Activated CD8-positive, alpha-beta memory T cell treated with anti-CD3 and anti-CD28 coated beads, Interleukin-2, amount 50 U/mL, for 4 hours (primary cell): Measurements from ENCODE around the gene RBBP6.
"Not testable (repeated sequence)": the region's sequence is repeated elsewhere in the genome, so short reads cannot be mapped to it uniquely, and the experiment has no call there.

Experiments used
- DNase-seq: peaks from one replicate; pipeline ENCODE4 v3.0.0-alpha.2; 2020

The RBBP6 gene

DNA sequence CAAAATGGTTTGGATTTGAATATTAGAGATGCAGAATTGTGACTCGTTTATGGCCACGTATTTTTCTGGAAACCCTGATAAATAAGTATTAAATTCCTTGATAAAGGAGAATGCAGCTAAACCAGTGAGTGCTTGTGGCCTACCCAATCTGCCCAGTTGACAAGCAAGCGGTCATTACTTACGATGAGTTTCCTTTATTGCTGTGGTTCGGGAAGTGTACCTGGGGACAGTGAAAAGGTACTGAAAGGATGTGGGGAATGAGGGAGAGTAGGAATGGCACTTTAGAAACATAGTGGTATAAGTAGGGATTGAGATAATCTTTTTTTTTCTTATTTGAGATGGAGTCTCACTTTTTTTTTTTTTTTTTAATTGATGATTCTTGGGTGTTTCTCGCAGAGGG is 33.8 kb downstream of the RBBP6 start:
- no peak for DNase-seq

DNA sequence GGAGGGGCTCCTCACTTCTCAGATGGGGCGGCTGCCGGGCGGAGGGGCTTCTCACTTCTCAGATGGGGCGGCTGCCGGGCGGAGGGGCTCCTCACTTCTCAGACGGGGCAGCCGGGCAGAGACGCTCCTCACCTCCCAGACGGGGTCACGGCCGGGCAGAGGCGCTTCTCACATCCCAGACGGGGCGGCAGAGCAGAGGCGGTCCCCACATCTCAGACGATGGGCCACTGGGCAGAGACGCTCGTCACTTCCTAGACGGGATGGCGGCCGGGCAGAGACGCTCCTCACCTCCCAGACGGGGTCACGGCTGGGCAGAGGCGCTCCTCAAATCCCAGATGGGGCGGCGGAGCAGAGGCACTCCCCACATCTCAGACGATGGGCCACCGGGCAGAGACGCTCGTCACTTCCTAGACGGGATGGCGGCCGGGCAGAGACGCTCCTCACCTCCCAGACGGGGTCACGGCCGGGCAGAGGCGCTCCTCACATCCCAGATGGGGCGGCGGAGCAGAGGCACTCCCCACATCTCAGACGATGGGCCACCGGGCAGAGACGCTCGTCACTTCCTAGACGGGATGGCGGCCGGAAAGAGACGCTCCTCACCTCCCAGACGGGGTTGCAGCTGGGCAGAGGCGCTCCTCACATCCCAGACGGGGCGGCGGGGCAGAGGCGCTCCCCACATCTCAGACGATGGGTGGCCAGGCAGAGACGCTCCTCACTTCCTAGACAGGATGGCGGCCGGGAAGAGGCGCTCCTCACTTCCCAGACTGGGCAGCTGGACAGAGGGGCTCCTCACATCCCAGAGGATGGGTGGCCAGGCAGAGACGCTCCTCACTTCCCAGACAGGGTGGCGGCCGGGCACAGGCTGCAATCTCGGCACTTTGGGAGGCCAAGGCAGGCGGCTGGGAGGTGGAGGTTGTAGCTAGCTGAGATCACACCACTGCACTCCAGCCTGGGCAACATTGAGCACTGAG is 35.4 kb downstream of the RBBP6 start:
- not testable (repeated sequence) for DNase-seq

GRCh38 chr16:24575791-24576190 is 36.4 kb downstream of the RBBP6 start:
- DNase-seq = not testable (repeated sequence)

GRCh38 chr16:24577167-24577566 is 37.8 kb downstream of the RBBP6 start:
- no peak for DNase-seq

- DNase-seq = no peak
These were observed 41.3 kb downstream of the RBBP6 start for GRCh38 chr16:24580665-24581064.

GRCh38 chr16:24583494-24583893 is 44.1 kb downstream of the RBBP6 start:
- DNase-seq = no peak

GRCh38 chr16:24589997-24590396 is 50.6 kb downstream of the RBBP6 start:
- DNase-seq = no peak

GRCh38 chr16:24598777-24599437 is 59.5 kb downstream of the RBBP6 start:
- DNase-seq = no peak

DNA sequence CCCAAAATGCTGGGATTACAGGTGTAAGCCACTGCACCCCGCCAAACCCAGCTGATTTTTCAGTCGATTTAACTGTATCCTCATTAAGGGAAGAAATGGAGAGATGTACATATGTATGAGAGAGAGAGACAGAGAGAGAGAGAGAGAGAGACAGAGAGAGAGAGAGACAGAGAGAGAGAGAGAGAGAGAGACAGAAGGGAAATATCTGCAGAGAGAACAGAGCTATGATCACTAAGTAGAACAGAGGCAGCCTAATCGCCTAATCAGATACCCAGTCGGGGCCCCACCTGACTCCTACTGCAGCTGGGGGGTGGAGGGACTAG is 70.0 kb downstream of the RBBP6 start:
- no peak for DNase-seq

- no peak for DNase-seq
These were observed 70.5 kb downstream of the RBBP6 start for GRCh38 chr16:24609740-24610415.

DNA sequence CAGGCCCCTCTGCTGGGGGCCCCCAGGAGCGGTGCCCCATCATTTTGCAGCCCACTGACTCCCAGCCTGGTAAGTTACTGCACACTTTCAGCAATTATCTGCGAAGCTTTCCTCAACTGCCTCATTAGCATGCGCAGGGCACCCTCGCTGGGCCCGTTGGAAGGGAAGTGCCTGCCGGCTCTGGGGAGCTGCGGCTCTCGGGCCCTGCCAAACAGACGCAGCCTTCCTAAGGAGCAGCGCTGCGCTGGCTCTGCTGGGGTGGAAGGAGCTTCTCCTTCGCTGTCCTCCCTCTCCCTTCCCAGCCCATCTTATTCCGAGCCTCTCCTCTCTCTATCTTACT is 71.0 kb downstream of the RBBP6 start:
- DNase-seq = no peak

GRCh38 chr16:24611310-24611709 is 71.9 kb downstream of the RBBP6 start:
- DNase-seq = no peak

GRCh38 chr16:24612656-24613055 is 73.3 kb downstream of the RBBP6 start:
- DNase-seq = no peak

- not testable (repeated sequence) for DNase-seq
These were observed 73.9 kb downstream of the RBBP6 start for GRCh38 chr16:24613267-24613666.

GRCh38 chr16:24617502-24617901 is 78.1 kb downstream of the RBBP6 start:
- no peak for DNase-seq
